ENCODE data around the gene CCDC174.

The CCDC174 gene

GRCh38 chr3:14718539-14718938, 67.0 kb downstream of the CCDC174 start:
- ChIA-PET POLR2A (no interaction called here), CTCF (interaction anchor here (1.2 kb wide), 2 partner anchors 14 to 24 kb away, joined by 3 read pairs; no protein-coding TSS in a partner anchor)
- H3K9me3 ChIP-seq (ENCODE audit: control insufficient read depth, insufficient read depth, low read depth, low read length), result no peaks in the 10 kb centered on the region
- no peak overlapping the region for H3K4me3 ChIP-seq (ENCODE audit: low read depth, low read length)
- H3K4me1 ChIP-seq (ENCODE audit: control insufficient read depth, insufficient read depth, low read length), result no peaks in the 10 kb centered on the region
- peaks cover 0 to 3% of the 10 kb centered on the region in 2 experiments; a peak in 1 of 3 replicates for H3K36me3 ChIP-seq (ENCODE audit: control insufficient read depth in 2 of 2, insufficient read depth in 1 of 2, low read length in 2 of 2)
- H3K27ac ChIP-seq (ENCODE audit: extremely low read depth, low read depth, low read length), result no peak overlapping the region
- TF ChIP-seq SCRT1 (tag by site-specific recombination; IDR thresholded peaks at IDR 0.05; ENCODE audit: borderline replicate concordance), result no peak
- TF ChIP-seq KLF17 (tag by site-specific recombination; IDR thresholded peaks at IDR 0.05), result no peak
- TF ChIP-seq ZNF426 (tag by site-specific recombination; IDR thresholded peaks at IDR 0.05), result no peak
- TF ChIP-seq SALL2 (tag by site-specific recombination; IDR thresholded peaks at IDR 0.05; ENCODE audit: borderline replicate concordance), result no peak
- no peak for TF ChIP-seq SP3 (tag by site-specific recombination; IDR thresholded peaks at IDR 0.05)
- no peak for TF ChIP-seq ZNF626 (tag by site-specific recombination; IDR thresholded peaks at IDR 0.05)
- TF ChIP-seq ZNF792 (tag by site-specific recombination; IDR thresholded peaks at IDR 0.05), result no peak
- no peak for TF ChIP-seq ZNF513 (tag by site-specific recombination; IDR thresholded peaks at IDR 0.05)
- no peak for TF ChIP-seq ZNF16 (tag by site-specific recombination; IDR thresholded peaks at IDR 0.05; ENCODE audit: low read depth)
- no peak for TF ChIP-seq ZNF2 (tag by site-specific recombination; IDR thresholded peaks at IDR 0.05)
- TF ChIP-seq ZNF398 (tag by site-specific recombination; IDR thresholded peaks at IDR 0.05), result no peak
- no peak for TF ChIP-seq ZNF133 (tag by site-specific recombination; IDR thresholded peaks at IDR 0.05)
- TF ChIP-seq ZNF112 (tag by site-specific recombination; IDR thresholded peaks at IDR 0.05), result no peak
- no peak for TF ChIP-seq ZBTB26 (tag by site-specific recombination; optimal IDR thresholded peaks at IDR 0.05)
- TF ChIP-seq ZNF692 (tag by site-specific recombination; IDR thresholded peaks at IDR 0.05), result no peak
- no peak for TF ChIP-seq ZNF148 (tag by site-specific recombination; IDR thresholded peaks at IDR 0.05; ENCODE audit: borderline replicate concordance)
- no peak for TF ChIP-seq ZNF48 (tag by site-specific recombination; IDR thresholded peaks at IDR 0.05)

All from HEK293 (cell line).